Astrocyte (in vitro differentiated cells and primary cell): Measurements from ENCODE around the gene MAGI3.

Experiments used
- EZH2 ChIP-seq: IDR thresholded peaks from 2 replicates; pipeline ENCODE4 v1.6.1; 2012; ENCODE audit warnings: mild to moderate bottlenecking, low read length, inconsistent platforms; ENCODE audit not compliant: insufficient read depth
- TF ChIP-seq, protein P1 (sequence below): IDR thresholded peaks from 2 replicates; pipeline ENCODE4 v1.5.1; 2011; ENCODE audit warnings: low read depth, mild to moderate bottlenecking, inconsistent platforms, low read length, moderate library complexity; ENCODE audit not compliant: insufficient read depth

DNA sequence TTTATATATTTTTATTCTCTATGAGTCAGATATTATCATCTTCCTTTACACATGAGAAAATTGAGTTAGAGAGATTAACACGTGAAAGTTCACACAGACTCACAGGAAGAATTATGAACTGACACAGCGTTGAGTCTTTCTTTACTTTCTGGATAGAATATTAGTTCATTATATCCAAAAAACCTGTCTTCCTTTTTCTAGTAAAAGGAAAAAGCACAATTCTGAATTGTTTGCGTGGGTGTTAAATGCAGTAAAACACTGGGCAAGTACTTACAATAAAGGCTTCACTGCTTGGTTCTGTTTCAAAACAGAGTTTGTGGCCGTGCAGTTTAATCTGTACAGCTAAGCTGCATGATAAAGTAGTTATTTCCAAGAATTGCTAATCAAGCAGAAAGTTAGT lies 10.8 kb downstream of the MAGI3 start:
- TF ChIP-seq, protein P1, sequence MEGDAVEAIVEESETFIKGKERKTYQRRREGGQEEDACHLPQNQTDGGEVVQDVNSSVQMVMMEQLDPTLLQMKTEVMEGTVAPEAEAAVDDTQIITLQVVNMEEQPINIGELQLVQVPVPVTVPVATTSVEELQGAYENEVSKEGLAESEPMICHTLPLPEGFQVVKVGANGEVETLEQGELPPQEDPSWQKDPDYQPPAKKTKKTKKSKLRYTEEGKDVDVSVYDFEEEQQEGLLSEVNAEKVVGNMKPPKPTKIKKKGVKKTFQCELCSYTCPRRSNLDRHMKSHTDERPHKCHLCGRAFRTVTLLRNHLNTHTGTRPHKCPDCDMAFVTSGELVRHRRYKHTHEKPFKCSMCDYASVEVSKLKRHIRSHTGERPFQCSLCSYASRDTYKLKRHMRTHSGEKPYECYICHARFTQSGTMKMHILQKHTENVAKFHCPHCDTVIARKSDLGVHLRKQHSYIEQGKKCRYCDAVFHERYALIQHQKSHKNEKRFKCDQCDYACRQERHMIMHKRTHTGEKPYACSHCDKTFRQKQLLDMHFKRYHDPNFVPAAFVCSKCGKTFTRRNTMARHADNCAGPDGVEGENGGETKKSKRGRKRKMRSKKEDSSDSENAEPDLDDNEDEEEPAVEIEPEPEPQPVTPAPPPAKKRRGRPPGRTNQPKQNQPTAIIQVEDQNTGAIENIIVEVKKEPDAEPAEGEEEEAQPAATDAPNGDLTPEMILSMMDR = no peak
- no peak for TF ChIP-seq EZH2
